B cell (primary cell): ENCODE data around the gene KLHDC8B.

Experiments used
- CTCF ChIP-seq: fragments of 200-600 bp; IDR thresholded peaks from one replicate; pipeline ENCODE4 v1.8.0; 2022; ENCODE audit warnings: antibody characterized with exemption, mild to moderate bottlenecking
- EZH2 ChIP-seq: IDR thresholded peaks from 2 replicates; pipeline ENCODE4 v1.6.1; 2012; ENCODE audit warnings: borderline replicate concordance, low read depth, mild to moderate bottlenecking, moderate library complexity, low read length; ENCODE audit not compliant: insufficient read depth, poor library complexity, severe bottlenecking

- no peak for TF ChIP-seq CTCF
- TF ChIP-seq EZH2 = no peak
Observed at GRCh38 chr3:49183873-49184272, 12.5 kb downstream of the KLHDC8B start.
